HCT116 (cell line): Measurements from ENCODE around the gene WDR44.

Source experiments
- ELF1 ChIP-seq: IDR thresholded peaks from 2 replicates; pipeline ENCODE4 v1.6.1; 2012; ENCODE audit warnings: low read depth, borderline replicate concordance
- TF ChIP-seq, protein P1 (sequence below), 3 experiments: fragments of 200-600 bp in 1 of 3; sonication (generic) in 1 of 3; IDR thresholded peaks in 2 of 3; conservative IDR thresholded peaks in 1 of 3; 2 replicates each; pipeline ENCODE4 v1.5.1; 2012 to 2017; ENCODE audit warnings: low read depth in 2 of 3, low read length in 2 of 3, antibody characterized with exemption in 1 of 3, borderline replicate concordance in 1 of 3, control low read depth in 1 of 3, mild to moderate bottlenecking in 1 of 3, mixed read lengths in 1 of 3, mixed run types in 1 of 3, moderate library complexity in 1 of 3; ENCODE audit not compliant: insufficient read depth in 1 of 3

DNA sequence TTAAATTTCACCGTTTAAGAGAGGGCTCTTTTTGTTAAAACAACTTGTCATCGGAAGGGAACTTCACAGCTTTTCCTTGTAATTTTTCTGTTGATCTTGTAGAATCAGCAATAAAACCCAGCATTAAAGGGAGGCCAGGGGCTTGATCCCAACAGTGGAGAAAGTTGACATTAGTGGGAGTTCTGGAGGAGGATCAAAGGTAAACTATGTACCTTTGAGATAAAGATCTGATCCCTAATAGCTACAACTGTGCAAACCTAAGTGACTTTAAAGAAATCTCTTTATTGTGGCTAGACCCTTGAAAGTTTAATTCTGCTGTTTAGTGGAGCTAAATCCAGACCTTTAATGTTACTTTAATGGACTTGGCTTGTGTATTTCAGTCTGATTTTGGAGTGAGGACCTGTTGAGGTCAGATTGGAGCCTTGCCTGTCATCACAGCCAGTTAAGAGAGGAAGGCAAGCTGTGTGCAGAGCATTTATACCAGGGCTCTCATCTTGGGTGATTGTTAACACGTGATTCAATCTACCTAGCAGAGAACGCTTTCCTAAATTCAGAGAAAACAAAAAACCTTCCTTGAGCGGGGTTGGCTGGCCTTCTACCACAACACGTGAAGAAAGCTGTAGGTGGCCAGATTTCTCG is 151.4 kb downstream of the WDR44 start:
- no peak for TF ChIP-seq ELF1
- TF ChIP-seq, protein P1, sequence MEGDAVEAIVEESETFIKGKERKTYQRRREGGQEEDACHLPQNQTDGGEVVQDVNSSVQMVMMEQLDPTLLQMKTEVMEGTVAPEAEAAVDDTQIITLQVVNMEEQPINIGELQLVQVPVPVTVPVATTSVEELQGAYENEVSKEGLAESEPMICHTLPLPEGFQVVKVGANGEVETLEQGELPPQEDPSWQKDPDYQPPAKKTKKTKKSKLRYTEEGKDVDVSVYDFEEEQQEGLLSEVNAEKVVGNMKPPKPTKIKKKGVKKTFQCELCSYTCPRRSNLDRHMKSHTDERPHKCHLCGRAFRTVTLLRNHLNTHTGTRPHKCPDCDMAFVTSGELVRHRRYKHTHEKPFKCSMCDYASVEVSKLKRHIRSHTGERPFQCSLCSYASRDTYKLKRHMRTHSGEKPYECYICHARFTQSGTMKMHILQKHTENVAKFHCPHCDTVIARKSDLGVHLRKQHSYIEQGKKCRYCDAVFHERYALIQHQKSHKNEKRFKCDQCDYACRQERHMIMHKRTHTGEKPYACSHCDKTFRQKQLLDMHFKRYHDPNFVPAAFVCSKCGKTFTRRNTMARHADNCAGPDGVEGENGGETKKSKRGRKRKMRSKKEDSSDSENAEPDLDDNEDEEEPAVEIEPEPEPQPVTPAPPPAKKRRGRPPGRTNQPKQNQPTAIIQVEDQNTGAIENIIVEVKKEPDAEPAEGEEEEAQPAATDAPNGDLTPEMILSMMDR (IDR thresholded peaks at IDR 0.05 in 2 of 3, conservative IDR thresholded peaks at IDR 0.05 in 1 of 3; ENCODE audit: borderline replicate concordance in 1 of 3, insufficient read depth in 1 of 3, low read depth in 2 of 3, low read length in 2 of 3): no peak
